Measurements from ENCODE around the gene KIF25.
"Not testable (repeated sequence)": the region's sequence is repeated elsewhere in the genome, so short reads cannot be mapped to it uniquely, and the experiment has no call there.

The KIF25 gene

DNA sequence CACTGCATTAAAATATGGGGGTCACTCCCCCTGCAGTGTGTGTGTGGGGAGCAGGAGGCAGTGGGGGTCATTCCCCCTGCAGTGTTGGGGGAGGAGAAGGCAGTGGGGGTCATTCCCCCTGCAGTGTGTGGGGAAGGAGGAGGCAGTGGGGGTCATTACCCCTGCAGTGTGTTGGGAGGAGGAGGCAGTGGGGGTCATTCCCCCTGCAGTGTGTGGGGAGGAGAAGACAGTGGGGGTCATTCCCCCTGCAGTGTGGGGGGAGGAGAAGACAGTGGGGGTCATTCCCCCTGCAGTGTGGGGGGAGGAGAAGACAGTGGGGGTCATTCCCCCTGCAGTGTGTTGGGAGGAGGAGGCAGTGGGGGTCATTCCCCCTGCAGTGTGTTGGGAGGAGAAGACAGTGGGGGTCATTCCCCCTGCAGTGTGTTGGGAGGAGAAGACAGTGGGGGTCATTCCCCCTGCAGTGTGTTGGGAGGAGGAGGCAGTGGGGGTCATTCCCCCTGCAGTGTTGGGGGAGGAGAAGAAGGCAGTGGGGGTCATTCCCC, 21.3 kb upstream of the KIF25 start:
- not testable (repeated sequence) for DNase-seq

- no peak for DNase-seq
These were observed 20.8 kb upstream of the KIF25 start for GRCh38 chr6:167976708-167977107.

- no peak for DNase-seq
These were observed 19.6 kb upstream of the KIF25 start for GRCh38 chr6:167977717-167978467.

- DNase-seq: no peak
These were observed 18.9 kb upstream of the KIF25 start for GRCh38 chr6:167978607-167979006.

GRCh38 chr6:167979436-167980139, 17.9 kb upstream of the KIF25 start:
- no peak for DNase-seq

DNA sequence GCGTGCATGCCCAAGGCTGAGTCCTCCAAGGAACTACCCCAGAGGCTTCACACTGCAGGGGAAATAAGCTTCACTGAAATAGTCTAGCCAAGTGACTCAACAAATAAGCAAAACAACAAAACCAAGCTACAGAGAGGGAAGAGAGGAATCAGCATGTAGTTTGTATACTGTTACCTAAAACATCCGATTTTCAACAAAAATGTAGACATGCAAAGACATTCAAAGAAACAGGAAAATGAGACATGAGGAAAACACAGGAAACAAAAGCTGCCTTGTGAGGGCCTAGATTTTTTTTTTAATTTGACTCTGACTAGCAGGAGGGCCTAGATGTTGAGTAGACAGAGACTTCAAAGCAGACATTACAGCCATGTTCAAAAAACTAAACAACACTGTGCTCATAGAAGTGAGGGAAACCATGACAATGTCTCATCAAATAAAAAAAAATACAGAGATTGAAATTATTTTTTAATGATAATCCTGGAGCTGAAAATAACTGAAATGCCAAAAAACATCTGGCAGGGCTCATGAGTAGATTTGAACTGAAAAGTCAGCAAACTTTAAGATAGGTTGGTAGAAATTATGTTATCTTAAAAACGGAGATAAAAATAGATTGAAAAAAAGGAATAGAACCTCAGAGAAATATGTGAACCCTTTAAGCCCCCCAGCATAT, 16.4 kb upstream of the KIF25 start:
- no peak for DNase-seq

DNA sequence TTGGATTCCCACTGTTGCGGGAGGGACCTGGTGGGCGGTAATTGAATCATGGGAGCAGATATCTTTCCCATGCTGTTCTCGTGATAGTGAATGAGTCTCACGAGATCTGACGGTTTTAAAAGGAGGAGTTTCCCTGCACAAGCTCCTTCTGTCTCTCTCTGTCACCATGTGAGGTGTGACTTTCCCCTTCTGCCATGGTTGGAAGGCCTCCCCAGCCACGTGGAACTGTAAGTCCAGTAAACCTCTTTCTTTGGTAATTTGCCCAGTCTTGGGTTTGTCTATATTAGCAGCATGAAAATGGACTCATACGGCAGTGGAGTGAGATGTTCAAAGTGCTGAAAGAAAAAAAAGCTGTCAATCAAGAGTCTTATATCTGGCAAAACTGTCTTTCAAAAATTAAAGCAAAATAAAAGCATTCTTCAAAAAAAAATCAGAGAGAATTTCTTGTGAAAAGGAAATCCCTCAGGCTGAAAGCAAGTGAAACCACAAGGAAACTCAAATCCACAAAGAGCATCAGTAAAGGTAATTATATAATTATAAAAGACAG, 15.5 kb upstream of the KIF25 start:
- DNase-seq: no peak

GRCh38 chr6:167984144-167984719, 13.2 kb upstream of the KIF25 start:
- no peak for DNase-seq

DNA sequence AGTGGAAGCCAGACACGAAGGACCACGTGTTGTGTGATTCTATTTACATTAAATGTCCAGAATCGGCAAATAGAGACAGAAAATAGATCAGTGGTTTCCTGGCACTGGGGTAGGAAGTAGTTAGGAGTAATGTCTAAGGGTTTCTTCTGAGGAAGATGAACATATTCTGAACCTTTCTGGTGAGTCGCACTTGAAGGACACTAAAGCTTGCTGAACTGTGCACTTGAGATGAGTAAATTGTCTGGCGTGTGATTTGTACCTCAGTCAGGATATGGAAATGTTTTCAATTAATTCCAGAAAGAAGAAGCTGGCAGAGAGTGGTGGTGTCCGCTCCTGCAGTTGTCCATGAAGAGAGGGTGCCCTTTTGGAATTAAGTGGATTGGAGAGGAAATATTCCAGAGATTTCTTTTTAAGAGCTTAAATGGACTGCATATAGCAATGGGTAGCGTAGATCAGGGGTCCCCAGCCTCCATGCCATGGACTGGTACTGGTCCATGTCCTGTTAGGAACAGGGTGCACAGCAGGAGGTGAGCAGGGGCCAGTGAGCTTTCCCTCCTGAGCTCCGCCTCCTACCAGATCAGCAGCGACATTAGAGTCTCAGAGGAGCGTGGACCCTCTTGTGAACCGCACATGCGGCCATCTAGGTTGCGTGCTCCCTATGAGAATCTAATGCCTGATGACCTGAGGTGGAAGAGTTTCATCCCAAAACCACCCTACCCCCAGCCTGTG, 12.4 kb upstream of the KIF25 start:
- no peak for DNase-seq

DNA sequence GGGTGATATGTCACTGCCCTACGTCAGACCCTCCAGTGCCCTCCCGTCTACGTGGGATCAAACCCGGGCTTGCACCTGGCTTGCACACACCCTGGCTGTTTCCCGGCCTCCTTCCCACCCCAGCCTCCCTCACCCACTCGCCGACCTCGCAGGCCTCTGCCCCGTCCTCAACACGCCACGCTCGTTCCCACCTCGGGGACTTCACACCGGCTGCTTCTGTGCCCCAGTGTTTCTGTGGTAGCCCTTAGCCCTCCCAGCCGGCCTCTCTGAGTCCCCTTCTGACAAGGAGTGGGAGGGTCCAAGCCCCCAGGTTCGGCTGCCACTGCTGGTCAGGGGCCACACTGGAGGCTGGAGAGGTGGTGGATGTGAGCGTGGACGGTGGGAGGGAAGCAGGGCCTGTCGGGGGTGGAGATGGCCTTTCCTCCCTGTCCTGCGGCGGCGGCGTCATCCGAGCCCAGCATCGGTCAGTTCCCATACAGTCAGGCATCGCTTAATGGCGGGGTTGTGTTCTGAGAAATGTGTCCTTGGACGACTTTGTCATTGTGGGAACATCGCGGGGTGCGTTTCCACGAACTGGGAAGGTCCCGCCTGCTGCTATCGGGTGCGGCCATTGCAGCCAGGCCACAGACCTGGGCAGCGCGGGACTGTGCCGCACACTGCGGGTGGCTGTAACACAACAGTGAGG, 11.4 kb upstream of the KIF25 start:
- DNase-seq: no peak

- no peak for DNase-seq
These were observed 9.9 kb upstream of the KIF25 start for GRCh38 chr6:167987396-167988153.

DNA sequence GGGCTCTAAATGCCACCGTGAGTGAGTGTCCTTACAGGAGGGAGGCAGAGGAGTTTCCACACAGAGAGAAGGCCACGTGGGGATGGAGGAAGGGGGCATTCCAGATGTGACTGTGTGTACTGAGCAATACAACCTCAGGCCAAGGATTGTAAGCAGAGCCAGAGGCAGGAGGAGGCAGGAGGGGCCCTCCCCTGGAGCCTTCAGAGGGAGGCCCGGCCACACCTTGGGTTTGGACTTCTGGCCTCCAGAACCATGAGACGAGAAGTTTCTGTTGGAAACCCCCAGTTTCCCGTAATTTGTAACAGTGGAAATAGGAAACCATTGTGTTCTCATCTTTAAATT, 9.3 kb upstream of the KIF25 start:
- DNase-seq: no peak

GRCh38 chr6:167988945-167989841, 8.3 kb upstream of the KIF25 start:
- DNase-seq: no peak

DNA sequence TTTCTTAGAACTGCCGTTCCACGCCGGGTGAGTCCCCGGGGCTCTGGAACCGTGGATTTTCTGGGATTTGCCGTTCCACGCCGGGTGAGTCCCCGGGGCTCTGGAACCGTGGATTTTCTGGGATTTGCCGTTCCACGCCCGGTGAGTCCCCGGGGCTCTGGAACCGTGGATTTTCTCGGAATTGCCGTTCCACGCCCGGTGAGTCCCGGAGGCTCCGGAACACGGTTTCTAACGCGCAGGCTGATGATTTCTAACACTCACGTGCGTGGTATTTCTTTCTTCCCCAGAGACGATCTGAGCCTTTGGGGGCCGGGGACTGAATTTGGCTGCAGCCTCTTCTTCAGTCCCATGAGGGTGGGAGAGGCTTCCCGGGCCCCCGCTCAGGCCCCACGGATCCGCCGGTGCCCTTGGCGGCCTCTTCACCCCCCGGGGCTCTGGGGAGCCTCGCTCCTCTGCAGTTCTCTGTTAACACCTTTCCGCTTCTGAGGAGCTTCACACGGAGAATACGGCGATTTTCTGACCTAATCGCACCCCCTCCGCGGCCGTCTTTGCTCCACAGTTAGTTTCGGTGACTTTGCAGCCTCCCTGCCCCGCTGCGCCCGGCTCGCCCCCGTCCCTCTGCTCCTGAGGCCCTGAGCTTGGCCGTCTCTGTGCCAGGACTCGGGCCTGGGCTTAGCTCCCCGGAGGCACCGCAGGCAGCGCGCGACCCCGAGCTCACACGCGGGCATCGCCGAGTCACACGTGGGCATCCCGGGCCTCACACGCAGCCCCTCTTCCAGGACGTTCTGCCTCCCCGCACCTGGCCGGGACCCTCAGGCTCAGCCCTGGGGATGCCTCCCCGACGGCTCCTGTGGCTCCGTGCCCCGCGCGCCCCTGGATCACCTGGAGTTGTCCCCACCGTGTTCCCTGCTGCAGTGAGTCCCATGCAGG, 7.2 kb upstream of the KIF25 start:
- no peak for DNase-seq

DNA sequence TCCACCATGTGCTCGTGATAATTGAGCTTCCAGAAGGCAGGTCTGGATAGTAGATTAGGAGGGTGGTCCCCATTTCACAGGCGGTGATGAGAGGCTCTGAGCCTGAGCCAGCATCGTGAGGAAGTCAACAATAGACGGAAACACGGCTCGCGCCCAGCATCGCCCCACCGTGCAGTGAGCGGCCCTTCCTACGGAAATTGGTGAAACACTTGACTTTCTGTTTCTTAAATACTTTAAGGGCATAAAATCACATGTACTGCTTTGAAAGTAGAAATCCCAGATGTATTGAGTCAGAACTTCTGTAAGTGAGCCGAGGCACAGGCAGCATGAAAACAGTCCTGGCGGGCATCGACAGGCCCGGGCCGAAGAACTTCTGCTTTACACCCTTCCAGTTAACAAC, 4.3 kb upstream of the KIF25 start:
- no peak for DNase-seq

DNA sequence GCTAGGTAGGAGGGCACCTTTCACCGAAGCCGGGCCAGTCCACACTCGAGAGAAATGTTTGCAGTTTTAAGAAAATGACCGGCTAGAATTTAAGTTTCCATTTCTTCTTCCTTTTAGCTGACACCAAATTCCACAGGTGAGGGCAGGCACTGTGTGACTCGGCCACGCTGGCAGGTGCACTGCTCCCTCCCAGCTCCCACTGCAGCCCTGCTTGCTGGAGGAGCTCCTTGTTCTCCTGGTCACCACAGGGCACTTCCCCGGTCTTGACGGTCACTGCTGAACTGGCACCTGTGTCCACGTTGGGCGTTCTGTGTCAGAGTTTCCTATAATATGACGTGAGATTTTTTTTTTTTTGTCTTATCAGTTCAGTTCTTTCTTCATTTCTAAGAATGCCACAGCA, 3.6 kb upstream of the KIF25 start:
- no peak for DNase-seq

- DNase-seq: no peak
These were observed 2.2 kb upstream of the KIF25 start for GRCh38 chr6:167995302-167995701.

DNA sequence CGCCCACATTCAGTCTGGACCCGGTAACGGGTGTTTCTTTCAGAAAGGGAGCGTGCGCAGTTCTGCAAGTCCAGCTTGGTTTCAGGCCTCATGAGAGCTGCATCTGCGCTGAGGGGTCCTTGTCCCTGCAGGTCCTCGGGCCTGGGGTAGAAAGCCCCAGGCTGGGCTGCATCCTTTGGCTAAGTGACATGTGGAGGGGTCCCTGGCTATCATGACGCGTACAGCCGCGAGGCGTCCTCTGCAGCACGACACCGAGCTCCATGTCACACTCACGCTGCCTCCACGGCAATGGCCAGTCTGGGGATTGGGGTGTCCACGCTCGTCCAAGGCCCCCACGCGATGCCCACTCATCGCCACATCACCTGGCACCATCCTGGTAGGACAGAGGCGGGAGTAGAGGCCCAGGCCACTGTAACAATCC, 1.7 kb upstream of the KIF25 start:
- DNase-seq: no peak
